OCI-LY3 (cell line): Measurements from ENCODE around the gene CASP3.
"Not testable (repeated sequence)": the region's sequence is repeated elsewhere in the genome, so short reads cannot be mapped to it uniquely, and the experiment has no call there.

Experiments used
- H2AFZ ChIP-seq: fragments of 200-600, 300-600 bp; shearing (Covaris generic); 2 replicates; pipeline ENCODE4 v1.6.0; 2014; ENCODE audit warnings: antibody characterized with exemption, low read depth, low read length
- H3K27ac ChIP-seq: fragments of 200-600, 300-600 bp; sonication (generic); 2 replicates; pipeline ENCODE4 v1.5.1; 2014; ENCODE audit warnings: mild to moderate bottlenecking, low read length, moderate library complexity, mixed read lengths
- H3K27me3 ChIP-seq: fragments of 200-600, 300-600 bp; sonication (generic); 2 replicates; pipeline ENCODE4 v1.6.1; 2014; ENCODE audit warnings: low read depth, low read length, mixed read lengths
- H3K36me3 ChIP-seq: fragments of 200-600, 300-600 bp; sonication (generic); replicated peaks from 2 replicates; pipeline ENCODE3; 2014; ENCODE audit warnings: low read depth, low read length, mixed read lengths
- H3K4me1 ChIP-seq: fragments of 300-600, 200-600 bp; sonication (generic); 2 replicates; pipeline ENCODE4 v1.6.1; 2014; ENCODE audit warnings: low read length, mixed read lengths
- H3K4me2 ChIP-seq: fragments of 200-600, 300-600 bp; sonication (generic); 2 replicates; pipeline ENCODE4 v1.6.1; 2014; ENCODE audit warnings: low read length, mixed read lengths
- H3K4me3 ChIP-seq: fragments of 300-600, 200-600 bp; sonication (generic); 2 replicates; pipeline ENCODE4 v1.5.1; 2014; ENCODE audit warnings: antibody characterized with exemption, mild to moderate bottlenecking, low read length, moderate library complexity
- H3K79me2 ChIP-seq: fragments of 300-600, 200-600 bp; shearing (Covaris generic); 2 replicates; pipeline ENCODE4 v1.6.1; 2014; ENCODE audit warnings: mild to moderate bottlenecking, low read length, mixed read lengths
- H3K9ac ChIP-seq: fragments of 300-600, 200-600 bp; shearing (Covaris generic); 2 replicates; pipeline ENCODE4 v1.6.0; 2014; ENCODE audit warnings: mild to moderate bottlenecking, low read length, moderate library complexity
- H3K9me3 ChIP-seq: fragments of 200-600, 300-600 bp; shearing (Covaris generic); 2 replicates; pipeline ENCODE4 v1.6.1; 2014; ENCODE audit warnings: low read length, mixed read lengths; ENCODE audit not compliant: insufficient read depth
- H4K20me1 ChIP-seq: fragments of 200-600, 300-600 bp; sonication (generic); 2 replicates; pipeline ENCODE4 v1.6.1; 2016; ENCODE audit warnings: low read length, mixed read lengths; ENCODE audit not compliant: insufficient read depth
- CTCF ChIP-seq: fragments of 200-600, 300-600 bp; sonication (generic); IDR thresholded peaks from 2 replicates; pipeline ENCODE4 v1.5.1; 2014; ENCODE audit warnings: antibody characterized with exemption, low read length, low read depth
- EZH2phosphoT487 ChIP-seq: fragments of 200-600 bp; shearing (Covaris generic); IDR thresholded peaks from 2 replicates; pipeline ENCODE4 v1.6.1; 2018; ENCODE audit warnings: antibody characterized with exemption, mixed run types, low read depth

Gene CASP3

GRCh38 chr4:184636897-184637296 lies 12.3 kb downstream of the CASP3 start:
- peaks cover 23% of the 10 kb centered on the region for H3K79me2 ChIP-seq

GRCh38 chr4:184636144-184636543 lies 13.1 kb downstream of the CASP3 start:
- TF ChIP-seq EZH2phosphoT487 = no peak
- Histone ChIP-seq H2AFZ (no peak overlapping the region), H3K9me3 (no peaks in the 10 kb centered on the region), H3K4me1 (no peaks in the 10 kb centered on the region), H3K27ac (no peak overlapping the region), H3K4me2 (no peak overlapping the region), H3K36me3 (no peaks in the 10 kb centered on the region), H3K9ac (no peak overlapping the region), H3K4me3 (no peak overlapping the region), H4K20me1 (no peaks in the 10 kb centered on the region), H3K79me2 (peaks cover 17% of the 10 kb centered on the region), H3K27me3 (no peaks in the 10 kb centered on the region)

More at GRCh38 chr4:184636897-184637296, 12.3 kb downstream of the CASP3 start:
- H3K9ac ChIP-seq = no peak overlapping the region
- no peaks in the 10 kb centered on the region for H3K9me3 ChIP-seq
- no peaks in the 10 kb centered on the region for H3K27me3 ChIP-seq
- H3K27ac ChIP-seq = no peak overlapping the region
- H3K4me1 ChIP-seq = no peaks in the 10 kb centered on the region
- no peaks in the 10 kb centered on the region for H3K36me3 ChIP-seq
- TF ChIP-seq CTCF = no peak
- TF ChIP-seq EZH2phosphoT487 = no peak
- H3K4me3 ChIP-seq = no peak overlapping the region
- no peaks in the 10 kb centered on the region for H4K20me1 ChIP-seq
- H2AFZ ChIP-seq = no peak overlapping the region
- no peak overlapping the region for H3K4me2 ChIP-seq

GRCh38 chr4:184635381-184635780 lies 13.9 kb downstream of the CASP3 start:
- Histone ChIP-seq H3K36me3 (no peaks in the 10 kb centered on the region), H3K9me3 (no peaks in the 10 kb centered on the region), H4K20me1 (no peaks in the 10 kb centered on the region), H3K79me2 (peaks cover 10% of the 10 kb centered on the region), H3K4me1 (no peaks in the 10 kb centered on the region), H3K4me2 (no peak overlapping the region), H3K27me3 (no peaks in the 10 kb centered on the region), H2AFZ (no peak overlapping the region), H3K4me3 (no peak overlapping the region), H3K9ac (no peak overlapping the region), H3K27ac (no peak overlapping the region)
- TF ChIP-seq EZH2phosphoT487 = no peak
- no peak for TF ChIP-seq CTCF

DNA sequence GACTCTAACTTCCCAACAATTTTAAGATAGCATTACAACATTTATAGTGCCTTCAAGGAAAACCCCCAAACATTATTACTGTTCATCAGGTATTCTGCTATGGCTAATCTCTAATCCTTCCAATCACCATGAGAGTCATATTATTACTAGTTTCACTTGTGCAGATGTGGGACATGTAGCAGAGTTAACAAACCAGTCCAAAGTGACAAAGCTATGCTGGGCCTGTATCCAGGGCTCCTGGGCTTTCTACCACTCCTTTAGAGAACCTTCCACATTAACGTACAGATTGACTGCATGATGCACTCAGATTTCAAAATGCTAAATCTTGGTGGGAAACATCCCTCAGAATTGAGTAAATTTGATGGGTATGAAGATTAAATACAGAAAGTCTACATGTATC lies 16.4 kb downstream of the CASP3 start:
- H3K9me3 ChIP-seq = no peaks in the 10 kb centered on the region
- no peaks in the 10 kb centered on the region for H4K20me1 ChIP-seq
- no peak overlapping the region for H3K27ac ChIP-seq
- H2AFZ ChIP-seq = no peak overlapping the region
- no peak overlapping the region for H3K4me2 ChIP-seq
- no peak overlapping the region for H3K4me3 ChIP-seq
- no peak for TF ChIP-seq CTCF
- no peak overlapping the region for H3K9ac ChIP-seq
- no peaks in the 10 kb centered on the region for H3K4me1 ChIP-seq
- H3K79me2 ChIP-seq = no peaks in the 10 kb centered on the region
- no peaks in the 10 kb centered on the region for H3K27me3 ChIP-seq
- H3K36me3 ChIP-seq = peaks cover 2% of the 10 kb centered on the region

GRCh38 chr4:184628103-184628502 lies 21.1 kb downstream of the CASP3 start:
- no peak overlapping the region for H3K4me2 ChIP-seq
- H3K79me2 ChIP-seq = no peaks in the 10 kb centered on the region
- H3K9me3 ChIP-seq = no peaks in the 10 kb centered on the region
- H3K36me3 ChIP-seq = peaks cover 2% of the 10 kb centered on the region
- no peak overlapping the region for H3K9ac ChIP-seq
- H3K4me3 ChIP-seq = no peak overlapping the region
- H3K27ac ChIP-seq = no peak overlapping the region
- no peak for TF ChIP-seq CTCF
- TF ChIP-seq EZH2phosphoT487 = no peak
- no peaks in the 10 kb centered on the region for H3K27me3 ChIP-seq
- no peaks in the 10 kb centered on the region for H4K20me1 ChIP-seq
- H2AFZ ChIP-seq = no peak overlapping the region
- H3K4me1 ChIP-seq = no peaks in the 10 kb centered on the region

GRCh38 chr4:184625783-184626596 lies 23.3 kb downstream of the CASP3 start:
- not testable (repeated sequence) for H4K20me1 ChIP-seq, H3K9me3 ChIP-seq, H3K36me3 ChIP-seq, H3K27me3 ChIP-seq, H3K79me2 ChIP-seq, H3K9ac ChIP-seq, H3K4me3 ChIP-seq, H3K4me1 ChIP-seq, H3K27ac ChIP-seq, H2AFZ ChIP-seq, H3K4me2 ChIP-seq
